Adrenal gland (tissue), 12 donors: Measurements from ENCODE around the gene PCNT. TPM values are rescaled to one million over a fixed set of nuclear protein-coding genes. Genes with fewer than 3 reads are reported as not detected.

Experiments used
- DNase-seq, 7 donors: peaks; one replicate each; pipeline ENCODE4 v3.0.0-alpha.2; 2019 to 2020
- H3K27ac ChIP-seq, 5 donors: fragments of 200-600 bp; sonication (generic) in 4 of 5; 1 replicate in 3 of 5; 2 replicates in 2 of 5; pipeline versions ENCODE4 v1.5.1 to v1.8.0; 2016 to 2020; ENCODE audit warnings: mild to moderate bottlenecking in 1 of 5
- H3K27me3 ChIP-seq: fragments of 200-600 bp; 2 replicates; pipeline ENCODE4 v1.8.0; 2021
- H3K36me3 ChIP-seq, 2 donors: fragments of 200-600 bp; replicated peaks in 1 of 2; 1 replicate in 1 of 2; 2 replicates in 1 of 2; pipeline versions ENCODE4 v1.5.1 to v1.8.0; 2018 to 2022
- H3K4me1 ChIP-seq, 2 donors: fragments of 200-600 bp; replicated peaks in 1 of 2; 1 replicate in 1 of 2; 2 replicates in 1 of 2; pipeline versions ENCODE4 v1.5.1 to v1.8.0; 2018 to 2021
- H3K4me3 ChIP-seq, 4 donors: fragments of 200-600 bp; sonication (generic) in 3 of 4; one replicate each; pipeline ENCODE4 v1.5.1; 2016 to 2018
- H3K9me3 ChIP-seq, 3 donors: fragments of 200-600 bp; sonication (generic) in 1 of 3; replicated peaks in 1 of 3; 1 replicate in 2 of 3; 2 replicates in 1 of 3; pipeline versions ENCODE4 v1.5.1 to v1.8.0; 2016 to 2021
- POLR2A ChIP-seq, 2 donors: fragments of 450-650 bp; IDR thresholded peaks; one replicate each; pipeline ENCODE4 v1.6.1; 2017; ENCODE audit warnings: antibody characterized with exemption in 2 of 2, mild to moderate bottlenecking in 2 of 2, moderate library complexity in 1 of 2
- WGBS, 4 donors: extraction: QIAGEN DNeasy Blood & Tissue Kit in 2 of 4; methylation state at CpG; one replicate each; pipeline versions ENCODE4 v1.1.5 to v1.1.7; 2013 to 2017; 5-methylcytosine and 5-hydroxymethylcytosine counted together
- intact Hi-C, 2 donors: fragments of 100-400 bp; cut with DNase I; formaldehyde crosslinking; loops; one replicate each; pipeline versions ENCODE4 v1.14.1 to v1.15.0; 2022 to 2023
- polyA plus RNA-seq, 3 donors: library from polyadenylated mRNA; stranded (reverse); fragments of 200-250 nt in 2 of 3; fragments of 350-450 nt in 1 of 3; fragmentation: Illumina TruSeq in 1 of 3; extraction: RNeasy Lipid Tissue Mini Kit (QIAGEN cat#74804) in 1 of 3; gene quantifications; one replicate each; pipeline ENCODE4 v1.2.3, GENCODE V29; 2013 to 2014
- total RNA-seq, 9 donors: library from RNA; depleted of rRNA in 4 of 9; stranded (reverse); fragments of >200 nt in 4 of 9; fragments of 120-200 nt in 1 of 9; fragmentation: NEBNext Ultra II Directional in 1 of 9; extraction: Animal tissue kit (Norgen Biotek cat#: 25700) in 1 of 9; gene quantifications; one replicate each; pipeline versions ENCODE4 v1.1.0 to v1.2.4, GENCODE V29; 2013 to 2023
- TF ChIP-seq, protein P1 (sequence below), 6 experiments: fragments of 450-650 bp in 4 of 6; fragments of 200-600 bp in 2 of 6; sonication (generic) in 1 of 6; IDR thresholded peaks; 1 replicate in 5 of 6; 2 replicates in 1 of 6; pipeline versions ENCODE4 v1.5.1 to v1.8.0; 2016 to 2021; ENCODE audit warnings: antibody characterized with exemption in 6 of 6, mild to moderate bottlenecking in 2 of 6, moderate library complexity in 1 of 6
- donor health status: healthy with polysubstance abuse.
- donor health status: Bipolar disorder and iron deficiency.
- donor health status: DM: yes; HTN: yes; CAD: no.
- donor health status: DM: no; HTN: no; CAD: no.
- donor health status: DM: no; HTN: no; CAD: no.
- donor health status: DM: yes; HTN: yes; CAD: no.

PCNT gene
- total and polyA plus RNA-seq, 12 donors: 14.0 to 46.6 (median 30.4) TPM

GRCh38 chr21:46357335-46357604 is 33.3 kb downstream of the PCNT start:
- no peak for DNase-seq
- H3K4me1 ChIP-seq: no peaks in the 10 kb centered on the region
- H3K36me3 ChIP-seq: peaks cover 0 to 67% of the 10 kb centered on the region in 2 donors
- no peak for TF ChIP-seq POLR2A (IDR thresholded peaks at IDR 0.05)
- TF ChIP-seq, protein P1, sequence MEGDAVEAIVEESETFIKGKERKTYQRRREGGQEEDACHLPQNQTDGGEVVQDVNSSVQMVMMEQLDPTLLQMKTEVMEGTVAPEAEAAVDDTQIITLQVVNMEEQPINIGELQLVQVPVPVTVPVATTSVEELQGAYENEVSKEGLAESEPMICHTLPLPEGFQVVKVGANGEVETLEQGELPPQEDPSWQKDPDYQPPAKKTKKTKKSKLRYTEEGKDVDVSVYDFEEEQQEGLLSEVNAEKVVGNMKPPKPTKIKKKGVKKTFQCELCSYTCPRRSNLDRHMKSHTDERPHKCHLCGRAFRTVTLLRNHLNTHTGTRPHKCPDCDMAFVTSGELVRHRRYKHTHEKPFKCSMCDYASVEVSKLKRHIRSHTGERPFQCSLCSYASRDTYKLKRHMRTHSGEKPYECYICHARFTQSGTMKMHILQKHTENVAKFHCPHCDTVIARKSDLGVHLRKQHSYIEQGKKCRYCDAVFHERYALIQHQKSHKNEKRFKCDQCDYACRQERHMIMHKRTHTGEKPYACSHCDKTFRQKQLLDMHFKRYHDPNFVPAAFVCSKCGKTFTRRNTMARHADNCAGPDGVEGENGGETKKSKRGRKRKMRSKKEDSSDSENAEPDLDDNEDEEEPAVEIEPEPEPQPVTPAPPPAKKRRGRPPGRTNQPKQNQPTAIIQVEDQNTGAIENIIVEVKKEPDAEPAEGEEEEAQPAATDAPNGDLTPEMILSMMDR (IDR thresholded peaks at IDR 0.05): no peak
- intact Hi-C loops: no loop called here
- no peaks in the 10 kb centered on the region for H3K27me3 ChIP-seq
- 76 to 87% (median 81%) methylated on average over 4 of the region's 4 CpGs for WGBS, 4 donors
- no peaks in the 10 kb centered on the region for H3K9me3 ChIP-seq
- H3K27ac ChIP-seq: no peak overlapping the region
- H3K4me3 ChIP-seq: no peak overlapping the region

- Histone ChIP-seq H3K36me3 (peaks cover 0 to 61% of the 10 kb centered on the region in 2 donors), H3K27ac (no peak overlapping the region)
These were observed 33.9 kb downstream of the PCNT start for GRCh38 chr21:46357684-46358425.

GRCh38 chr21:46361176-46361575 is 37.2 kb downstream of the PCNT start:
- no peaks in the 10 kb centered on the region for H3K9me3 ChIP-seq
- no peak overlapping the region for H3K4me3 ChIP-seq
- peaks cover 0 to 53% of the 10 kb centered on the region in 2 donors for H3K36me3 ChIP-seq
- H3K27me3 ChIP-seq: no peaks in the 10 kb centered on the region
- peaks cover 4 to 11% of the 10 kb centered on the region in 2 donors for H3K4me1 ChIP-seq
- DNase-seq: no peak
- TF ChIP-seq, protein P1 (IDR thresholded peaks at IDR 0.05): no peak
- no peak for TF ChIP-seq POLR2A (IDR thresholded peaks at IDR 0.05)
- WGBS, 4 donors: 93 to 97% (median 96%) methylated on average over 10 of the region's 10 CpGs
- H3K27ac ChIP-seq: no peak overlapping the region
- intact Hi-C loops: no loop called here

More at GRCh38 chr21:46357684-46358425, 33.9 kb downstream of the PCNT start:
- H3K27me3 ChIP-seq: no peaks in the 10 kb centered on the region
- no peak overlapping the region for H3K4me3 ChIP-seq
- DNase-seq: no peak
- TF ChIP-seq POLR2A (IDR thresholded peaks at IDR 0.05): no peak
- TF ChIP-seq, protein P1 (IDR thresholded peaks at IDR 0.05): no peak
- 94 to 98% (median 95%) methylated on average over 10 to 19 of the region's 19 CpGs for WGBS, 4 donors
- peaks cover 3 to 4% of the 10 kb centered on the region in 2 donors for H3K4me1 ChIP-seq
- H3K9me3 ChIP-seq: no peaks in the 10 kb centered on the region
- intact Hi-C loops: no loop called here

DNA sequence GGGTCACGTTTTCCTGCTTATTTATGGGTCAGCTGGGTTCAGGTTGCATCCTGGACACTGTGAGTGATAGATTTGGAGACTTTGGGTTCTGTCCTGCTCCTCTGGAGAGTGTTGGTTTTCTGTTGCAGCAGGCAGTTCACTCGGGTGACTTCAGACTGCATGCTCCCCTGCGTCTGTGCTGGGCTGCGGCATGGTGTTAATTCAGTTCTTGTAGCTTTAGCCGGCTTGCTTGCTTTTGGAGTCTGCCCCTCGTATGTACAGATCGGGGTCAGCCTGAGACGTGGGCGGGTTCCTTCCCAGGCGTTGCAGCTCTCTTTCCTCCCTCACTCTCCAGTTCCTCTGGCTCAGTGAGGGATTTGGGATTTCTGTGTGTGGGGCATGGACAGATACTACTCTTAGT is 38.0 kb downstream of the PCNT start:
- 68 to 81% (median 74%) methylated on average over 8 to 10 of the region's 10 CpGs for WGBS, 4 donors
- H3K4me3 ChIP-seq: no peak overlapping the region
- no peaks in the 10 kb centered on the region for H3K9me3 ChIP-seq
- no peaks in the 10 kb centered on the region for H3K27me3 ChIP-seq
- intact Hi-C loops: no loop called here
- peaks cover 4 to 11% of the 10 kb centered on the region in 2 donors for H3K4me1 ChIP-seq
- H3K36me3 ChIP-seq: peaks cover 0 to 56% of the 10 kb centered on the region in 2 donors
- DNase-seq: no peak
- TF ChIP-seq, protein P1 (IDR thresholded peaks at IDR 0.05): no peak
- no peak for TF ChIP-seq POLR2A (IDR thresholded peaks at IDR 0.05)
- no peak overlapping the region for H3K27ac ChIP-seq
